Stomach (tissue), 4 donors: ENCODE measurements around the gene SCG3.

Experiments
- EP300 ChIP-seq: sonication (generic); formaldehyde crosslinking; IDR thresholded peaks from one replicate; pipeline ENCODE4 v1.6.1; 2017; ENCODE audit warnings: antibody characterized with exemption
- TF ChIP-seq, protein P1 (sequence below), 7 experiments: fragments of 450-650 bp in 4 of 7; fragments of 200-600 bp in 3 of 7; sonication (generic) in 3 of 7; IDR thresholded peaks; one replicate each; pipeline ENCODE4 v1.5.1; 2016 to 2019; ENCODE audit warnings: antibody characterized with exemption in 7 of 7, control low read depth in 2 of 7, mild to moderate bottlenecking in 1 of 7

DNA sequence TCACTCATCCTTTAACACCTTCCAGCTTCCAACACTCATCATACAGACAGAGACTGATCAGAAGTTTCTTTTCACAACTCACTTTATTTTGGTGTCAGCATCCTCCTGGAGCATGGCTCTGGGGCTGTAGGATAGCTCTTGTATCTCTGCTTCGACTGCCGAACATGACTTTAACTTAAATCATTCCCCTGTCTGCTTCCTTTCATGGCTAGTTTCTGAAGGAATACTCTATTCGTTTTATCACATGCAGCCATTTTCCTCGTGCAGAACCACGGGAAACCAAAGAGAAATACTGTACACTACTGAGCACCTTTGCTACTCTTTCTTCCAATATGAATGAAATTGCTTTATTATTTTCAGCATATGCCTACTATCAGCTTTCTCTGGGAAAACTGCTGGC, 68.0 kb downstream of the SCG3 start:
- TF ChIP-seq, protein P1, sequence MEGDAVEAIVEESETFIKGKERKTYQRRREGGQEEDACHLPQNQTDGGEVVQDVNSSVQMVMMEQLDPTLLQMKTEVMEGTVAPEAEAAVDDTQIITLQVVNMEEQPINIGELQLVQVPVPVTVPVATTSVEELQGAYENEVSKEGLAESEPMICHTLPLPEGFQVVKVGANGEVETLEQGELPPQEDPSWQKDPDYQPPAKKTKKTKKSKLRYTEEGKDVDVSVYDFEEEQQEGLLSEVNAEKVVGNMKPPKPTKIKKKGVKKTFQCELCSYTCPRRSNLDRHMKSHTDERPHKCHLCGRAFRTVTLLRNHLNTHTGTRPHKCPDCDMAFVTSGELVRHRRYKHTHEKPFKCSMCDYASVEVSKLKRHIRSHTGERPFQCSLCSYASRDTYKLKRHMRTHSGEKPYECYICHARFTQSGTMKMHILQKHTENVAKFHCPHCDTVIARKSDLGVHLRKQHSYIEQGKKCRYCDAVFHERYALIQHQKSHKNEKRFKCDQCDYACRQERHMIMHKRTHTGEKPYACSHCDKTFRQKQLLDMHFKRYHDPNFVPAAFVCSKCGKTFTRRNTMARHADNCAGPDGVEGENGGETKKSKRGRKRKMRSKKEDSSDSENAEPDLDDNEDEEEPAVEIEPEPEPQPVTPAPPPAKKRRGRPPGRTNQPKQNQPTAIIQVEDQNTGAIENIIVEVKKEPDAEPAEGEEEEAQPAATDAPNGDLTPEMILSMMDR (IDR thresholded peaks at IDR 0.05): no peak
- no peak for TF ChIP-seq EP300
